Right kidney (tissue), 9 donors: ENCODE results near the gene NDUFA12.
"Not testable (repeated sequence)": the region's sequence is repeated elsewhere in the genome, so short reads cannot be mapped to it uniquely, and the experiment has no call there.

Experiments
- DNase-seq: peaks from one replicate; pipeline ENCODE4 v3.0.0-alpha.2; 2016
- long read RNA-seq, 8 donors: transcript quantifications; one replicate each; lab custom pipeline, GENCODE V29; 2026

The NDUFA12 gene
- long read RNA-seq, donor 1, transcript NDUFA12-206 (3 exons, 487 nt): minor isoform, 9 of 309 reads
- long read RNA-seq, donor 1, transcript NDUFA12-202 (2 exons, 472 nt): minor isoform, 8 of 309 reads
- long read RNA-seq, donor 1, transcript NDUFA12-201 (4 exons, 635 nt): major isoform, 201 of 309 reads
- long read RNA-seq, donor 1, partial matches to known transcripts: 86 of 309 reads
- long read RNA-seq, donor 1, other reads (novel, unspliced or antisense): 5 of 309 reads
- long read RNA-seq, donor 2, transcript NDUFA12-206 (3 exons, 487 nt): minor isoform, 7 of 155 reads
- long read RNA-seq, donor 2, transcript NDUFA12-201 (4 exons, 635 nt): major isoform, 102 of 155 reads
- long read RNA-seq, donor 2, partial matches to known transcripts: 45 of 155 reads
- long read RNA-seq, donor 2, other reads (novel, unspliced or antisense): 0 of 155 reads
- long read RNA-seq, donor 3, transcript NDUFA12-201 (4 exons, 635 nt): major isoform, 65 of 112 reads
- long read RNA-seq, donor 3, partial matches to known transcripts: 42 of 112 reads
- long read RNA-seq, donor 3, other reads (novel, unspliced or antisense): 0 of 112 reads
- long read RNA-seq, donor 4, transcript NDUFA12-201 (4 exons, 635 nt): major isoform, 123 of 193 reads
- long read RNA-seq, donor 4, partial matches to known transcripts: 59 of 193 reads
- long read RNA-seq, donor 4, other reads (novel, unspliced or antisense): 8 of 193 reads
- long read RNA-seq, donor 5, transcript NDUFA12-201 (4 exons, 635 nt): major isoform, 177 of 233 reads
- long read RNA-seq, donor 5, transcript NDUFA12-202 (2 exons, 472 nt): minor isoform, 5 of 233 reads
- long read RNA-seq, donor 5, partial matches to known transcripts: 48 of 233 reads
- long read RNA-seq, donor 5, other reads (novel, unspliced or antisense): 0 of 233 reads
- long read RNA-seq, donor 6, transcript NDUFA12-206 (3 exons, 487 nt): minor isoform, 5 of 179 reads
- long read RNA-seq, donor 6, transcript NDUFA12-201 (4 exons, 635 nt): major isoform, 115 of 179 reads
- long read RNA-seq, donor 6, partial matches to known transcripts: 55 of 179 reads
- long read RNA-seq, donor 6, other reads (novel, unspliced or antisense): 0 of 179 reads
- long read RNA-seq, donor 7, transcript NDUFA12-201 (4 exons, 635 nt): major isoform, 201 of 326 reads
- long read RNA-seq, donor 7, transcript NDUFA12-202 (2 exons, 472 nt): minor isoform, 12 of 326 reads
- long read RNA-seq, donor 7, partial matches to known transcripts: 106 of 326 reads
- long read RNA-seq, donor 7, other reads (novel, unspliced or antisense): 5 of 326 reads
- long read RNA-seq, donor 8, transcript NDUFA12-202 (2 exons, 472 nt): minor isoform, 7 of 189 reads
- long read RNA-seq, donor 8, transcript NDUFA12-201 (4 exons, 635 nt): major isoform, 127 of 189 reads
- long read RNA-seq, donor 8, partial matches to known transcripts: 53 of 189 reads
- long read RNA-seq, donor 8, other reads (novel, unspliced or antisense): 0 of 189 reads

DNA sequence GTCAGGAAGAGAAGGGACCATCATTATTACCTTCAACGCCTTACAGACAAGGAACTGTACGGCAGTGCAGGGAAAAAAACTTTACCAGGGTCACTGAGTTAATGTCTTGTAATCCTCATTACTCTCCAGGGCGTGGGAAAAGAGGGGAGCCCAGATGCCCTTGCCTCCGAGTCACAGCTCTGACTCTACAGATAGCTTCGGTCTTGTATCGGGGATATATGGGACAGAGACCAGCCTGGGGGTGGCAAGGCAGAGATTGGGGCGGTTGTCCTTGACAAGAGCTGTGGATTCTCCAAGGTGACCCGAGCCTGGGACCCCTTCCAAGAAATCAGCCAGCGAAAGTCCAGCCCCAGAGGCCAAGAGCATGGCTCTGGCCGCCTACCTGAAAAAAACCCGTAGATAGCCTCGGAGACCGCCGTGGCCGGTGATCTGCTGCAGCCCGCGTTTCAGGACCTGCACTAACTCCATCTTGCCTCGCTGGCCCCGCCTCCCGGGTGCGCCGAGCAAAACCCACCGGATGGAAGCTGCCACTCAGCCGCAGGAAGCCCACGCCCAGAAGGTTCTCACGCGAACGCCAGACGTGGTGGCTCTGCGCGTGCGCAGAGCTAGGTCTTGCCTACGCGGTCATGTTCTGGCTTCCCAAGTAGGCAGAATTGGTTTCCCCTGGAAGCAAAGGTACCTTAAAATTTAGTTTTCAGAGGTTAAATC, at the start of gene NDUFA12:
Gene NDUFA12 (minus strand): TSS at position 485 of the 708 bp plus-strand sequence. CDS start 17 bp downstream, at position 468.
- peak; percentile 84 for DNase-seq

DNA sequence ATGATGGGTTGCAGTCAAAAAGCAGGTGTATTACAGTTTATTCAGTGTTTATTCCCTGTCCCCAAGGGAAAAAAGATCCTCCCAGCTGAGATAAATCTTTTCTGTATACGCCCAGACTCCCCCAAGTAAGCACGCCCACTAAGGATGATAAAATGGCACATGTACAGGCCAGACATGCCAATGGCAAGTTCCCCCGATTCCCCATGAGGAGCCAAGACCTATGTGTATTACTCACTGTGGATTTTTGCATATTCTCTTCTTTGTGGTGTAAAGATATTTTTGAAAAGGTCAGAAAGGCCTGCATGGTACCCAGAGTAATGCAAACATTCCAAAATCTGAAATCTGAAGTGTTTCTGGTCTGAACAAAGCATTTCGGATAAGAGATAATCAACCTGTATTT, 47.7 kb upstream of the NDUFA12 start:
- no peak for DNase-seq

DNA sequence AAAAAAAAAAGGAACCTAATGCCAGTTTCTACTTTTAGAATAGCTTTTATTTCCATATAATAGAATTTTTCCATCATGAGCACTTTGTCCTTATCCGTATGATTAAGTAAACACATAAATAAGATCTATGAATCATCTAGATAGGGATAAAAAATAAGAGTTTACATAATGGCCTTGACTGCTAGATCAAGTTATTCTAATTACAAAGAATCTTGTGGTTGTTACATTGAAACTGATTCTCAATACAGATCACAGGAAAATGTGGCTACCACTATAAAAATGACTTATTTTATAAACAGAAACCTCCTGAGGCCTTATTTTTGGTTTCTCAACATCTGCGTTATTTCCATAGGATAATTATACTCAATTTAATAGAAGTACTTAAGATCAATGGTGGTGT, 34.4 kb upstream of the NDUFA12 start:
- no peak for DNase-seq

DNA sequence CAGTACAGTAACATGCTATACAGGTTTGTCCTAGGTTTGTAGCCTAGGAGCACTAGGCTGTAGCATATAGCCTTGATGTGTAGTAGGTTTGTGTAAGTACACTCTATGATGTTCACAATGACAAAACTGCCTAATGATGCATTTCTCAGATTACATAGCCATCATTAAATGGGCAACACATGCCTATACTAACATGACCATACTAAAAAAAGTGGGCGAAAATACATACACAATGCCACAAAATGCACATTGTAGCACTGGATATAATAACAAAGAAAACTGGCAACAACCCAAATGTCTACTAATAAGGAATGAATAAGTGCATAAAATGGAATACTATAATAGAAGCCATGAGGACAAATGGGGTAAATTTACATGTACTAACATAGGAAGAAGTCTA, 31.3 kb upstream of the NDUFA12 start:
- DNase-seq: no peak

DNA sequence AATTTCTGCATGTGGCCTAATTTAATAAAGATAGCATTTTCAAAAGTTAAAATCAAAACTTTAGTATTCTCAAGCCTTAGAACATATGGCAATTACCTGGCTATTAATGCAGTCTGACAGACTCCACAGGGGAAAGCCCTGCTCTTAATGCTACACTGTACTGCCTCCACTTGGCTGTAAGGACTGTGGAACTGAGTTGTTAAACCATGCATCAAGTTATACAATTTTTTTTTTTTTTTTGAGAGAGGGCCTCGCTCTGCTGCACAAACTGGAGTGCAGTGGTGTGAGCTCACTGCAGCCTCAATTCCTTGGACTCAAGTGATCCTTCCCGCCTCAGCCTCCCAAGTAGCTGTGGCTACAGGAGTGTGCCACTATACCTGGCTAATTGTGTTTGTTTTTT, 19.0 kb upstream of the NDUFA12 start:
- DNase-seq: no peak

DNA sequence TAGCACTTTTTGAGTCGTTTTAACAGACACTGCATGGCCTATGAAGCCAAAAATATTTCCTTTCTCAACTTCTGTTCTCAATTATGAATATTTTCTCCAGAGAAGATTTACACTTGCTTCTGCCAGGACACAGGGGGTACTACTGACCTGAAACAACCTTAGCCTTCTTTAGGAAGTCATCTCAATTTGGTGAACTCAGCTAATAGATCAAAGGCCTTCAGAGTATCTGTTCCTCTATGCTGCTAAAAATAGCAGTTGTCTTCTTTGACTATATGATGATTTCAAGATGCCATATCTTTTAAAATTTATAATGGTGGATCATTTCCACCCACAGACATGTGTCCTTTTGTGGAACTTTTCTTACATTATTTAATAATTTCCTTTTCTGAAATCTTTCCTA, 14.0 kb upstream of the NDUFA12 start:
- no peak for DNase-seq

DNA sequence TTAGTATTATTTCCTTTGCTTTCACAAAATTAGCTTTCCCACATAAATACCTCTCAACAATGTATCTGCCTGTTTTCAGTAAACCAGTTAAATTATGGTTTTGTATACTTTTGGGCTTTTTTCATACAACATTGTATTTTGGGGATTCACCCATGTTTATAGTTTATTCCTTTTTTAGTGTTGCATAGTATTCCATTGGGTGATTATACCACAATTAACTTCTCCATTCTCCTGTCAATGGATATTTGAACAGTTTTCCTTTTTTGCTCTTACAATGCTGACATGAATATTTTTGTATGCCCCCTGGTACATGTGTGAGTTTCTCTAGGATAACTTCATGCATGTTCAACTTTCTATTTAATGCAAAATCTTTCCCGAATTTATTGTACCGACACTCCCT, 12.6 kb upstream of the NDUFA12 start:
- DNase-seq: no peak

DNA sequence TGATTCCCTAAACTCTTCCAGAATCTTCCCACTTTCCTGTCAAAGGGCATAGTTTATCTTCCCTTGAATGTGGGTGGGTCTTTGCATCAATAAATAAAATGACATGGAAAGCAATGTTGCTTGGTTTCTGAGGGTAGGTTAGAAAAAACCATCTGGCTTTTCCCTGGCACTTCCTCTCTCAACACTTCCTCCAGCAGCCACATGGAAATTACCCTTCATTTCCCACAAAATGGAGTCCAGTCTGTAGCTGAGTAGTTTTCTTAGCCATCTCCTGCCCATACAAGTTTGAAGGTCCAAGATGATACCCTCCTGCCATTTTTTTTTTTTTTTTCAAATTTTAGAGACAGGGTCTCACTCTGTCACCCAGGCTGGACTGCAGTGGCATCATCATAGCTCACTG, 11.1 kb upstream of the NDUFA12 start:
- no peak for DNase-seq

DNA sequence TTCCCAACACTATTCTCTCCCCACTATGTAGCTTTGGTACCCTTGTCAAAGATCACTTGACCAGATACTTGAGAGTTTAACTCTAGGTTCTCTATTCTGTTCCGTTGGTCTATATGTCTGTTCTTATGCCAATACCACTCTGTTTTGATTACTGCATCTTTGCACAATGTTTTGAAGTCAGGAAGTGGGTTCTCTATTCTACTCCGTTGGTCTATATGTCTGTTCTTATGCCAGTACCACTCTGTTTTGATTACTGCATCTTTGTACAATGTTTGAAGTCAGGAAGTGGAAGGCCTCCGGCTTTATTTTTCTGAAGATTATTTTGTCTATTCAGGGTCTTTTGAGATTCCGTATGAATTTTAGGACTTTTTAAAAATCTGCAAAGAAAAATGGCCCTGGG, 2.7 kb upstream of the NDUFA12 start:
- no peak for DNase-seq

DNA sequence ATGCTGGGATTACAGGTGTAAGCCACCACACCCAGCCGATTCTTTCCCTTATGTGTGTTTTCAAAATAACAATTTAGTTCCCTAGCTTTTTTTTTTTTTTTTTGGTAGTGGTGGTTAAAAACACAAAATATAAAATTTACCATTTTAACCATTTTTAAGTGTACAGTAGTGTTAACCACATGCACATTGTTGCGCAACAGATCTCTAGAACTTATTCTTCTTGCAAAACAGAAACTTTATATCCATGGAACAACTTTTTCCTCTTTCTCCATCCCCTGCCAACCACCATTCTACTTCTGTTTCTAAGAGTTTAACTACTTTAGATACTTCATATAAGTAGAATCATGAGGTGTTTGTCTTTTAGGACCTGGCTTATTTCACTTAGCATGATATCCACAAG, 1.1 kb upstream of the NDUFA12 start:
- no peak for DNase-seq

DNA sequence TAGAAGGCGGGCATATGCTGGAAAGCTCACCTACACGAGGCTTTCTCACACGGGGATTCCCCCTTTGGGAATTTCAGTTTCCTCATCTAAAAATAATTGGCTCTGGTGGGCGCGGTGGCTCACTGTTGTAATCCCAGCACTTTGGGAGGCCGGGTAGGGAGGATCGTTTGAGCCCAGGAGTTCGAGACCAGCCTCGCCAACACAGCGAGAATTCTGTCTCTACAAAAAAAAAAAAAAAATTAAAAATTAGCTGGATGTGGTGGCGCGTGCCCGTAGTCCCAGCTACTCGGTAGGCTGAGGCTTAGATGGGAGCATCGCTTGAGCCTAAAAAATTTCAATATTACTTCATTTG, 400 bp upstream of the NDUFA12 start:
- no peak for DNase-seq

DNA sequence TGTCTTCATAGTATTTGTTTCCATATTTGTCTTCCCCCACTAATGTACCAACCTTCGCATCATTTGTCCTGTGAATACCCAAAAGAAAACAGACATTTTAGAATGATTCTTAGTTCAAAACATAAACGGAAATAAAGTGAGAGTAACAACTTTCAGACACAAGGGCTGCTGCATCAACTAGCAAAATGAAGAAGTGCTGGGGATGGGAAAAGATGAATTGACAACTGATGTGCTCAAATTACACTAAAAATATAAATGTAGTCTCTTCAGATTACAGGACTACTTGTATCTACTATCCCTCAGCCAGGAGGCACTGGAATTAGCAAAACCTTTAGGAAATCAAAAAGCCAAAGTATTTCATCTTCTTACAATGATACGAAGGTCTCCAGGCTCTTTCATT, 743 bp downstream of the NDUFA12 start:
- DNase-seq: no peak

DNA sequence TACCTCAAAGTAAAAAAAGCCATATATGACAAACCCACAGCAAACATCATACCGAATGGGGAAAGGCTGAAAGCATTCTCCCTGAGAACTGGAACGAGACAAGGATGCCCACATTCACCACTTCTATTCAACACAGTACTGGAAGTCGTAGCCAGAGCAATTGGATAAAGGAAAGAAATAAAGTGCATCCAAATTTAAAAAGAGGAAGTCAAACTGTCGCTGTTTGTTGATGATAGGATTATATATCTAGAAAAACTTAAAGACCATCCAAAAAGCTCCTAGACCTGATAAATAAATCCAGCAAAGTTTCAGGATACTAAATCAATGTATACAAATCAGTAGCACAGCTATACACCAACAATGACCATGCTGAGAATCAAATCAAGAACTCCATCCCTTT, 5.2 kb downstream of the NDUFA12 start:
- no peak for DNase-seq

DNA sequence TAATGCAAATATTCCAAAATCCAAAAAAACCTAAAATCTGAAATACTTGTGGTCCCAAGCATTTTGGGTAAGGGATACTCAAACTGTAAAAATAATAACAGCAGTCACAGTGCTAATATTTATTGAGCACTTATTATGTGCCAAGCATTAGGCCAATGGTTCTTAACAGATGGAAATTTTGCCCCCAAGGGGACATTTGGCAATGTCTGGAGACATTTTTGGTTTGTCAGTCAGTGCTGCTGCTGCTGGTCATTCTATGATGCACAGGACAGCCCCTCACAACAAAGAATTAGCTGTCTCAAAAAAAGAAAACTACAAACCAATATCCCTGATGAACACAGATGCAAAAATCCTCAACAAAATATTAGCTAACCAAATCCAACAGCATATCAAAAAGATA, 5.8 kb downstream of the NDUFA12 start:
- no peak for DNase-seq

DNA sequence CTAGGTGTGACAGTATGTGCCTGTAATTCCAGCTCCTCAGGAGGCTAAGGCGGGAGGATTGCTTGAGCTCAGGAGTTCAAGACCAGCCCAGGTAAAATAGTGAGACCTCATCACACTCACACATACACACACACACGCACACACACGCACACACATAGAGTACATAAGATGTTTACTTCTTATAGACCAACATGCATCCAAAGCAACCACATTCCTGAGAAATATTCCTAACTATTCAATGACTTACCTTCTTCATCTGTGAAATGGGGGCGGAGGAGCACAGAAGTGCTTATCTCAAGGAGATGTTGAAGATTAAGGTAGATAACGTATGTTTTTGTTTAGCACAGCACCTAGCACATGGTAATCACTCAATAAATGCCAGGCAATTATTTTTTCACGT, 6.4 kb downstream of the NDUFA12 start:
- DNase-seq: no peak

DNA sequence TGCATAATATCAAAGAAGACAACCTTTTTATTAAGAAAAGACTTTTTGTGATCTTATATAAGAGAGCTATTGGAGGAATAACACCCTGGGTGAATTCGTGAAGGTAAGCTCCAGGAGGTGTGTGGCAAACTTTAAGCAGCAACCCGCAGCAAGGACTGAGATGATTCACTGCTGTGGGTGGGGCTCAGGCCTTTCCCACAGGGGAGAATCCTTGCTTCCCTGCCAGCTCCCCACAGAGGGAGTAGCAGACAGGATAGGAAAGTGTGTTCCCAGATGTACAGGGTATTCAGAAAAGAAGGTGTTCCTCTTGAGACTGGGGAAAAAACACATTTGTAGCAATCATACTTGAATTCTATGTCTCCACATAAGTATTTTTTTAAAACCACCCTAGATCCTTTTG, 9.2 kb downstream of the NDUFA12 start:
- no peak for DNase-seq

DNA sequence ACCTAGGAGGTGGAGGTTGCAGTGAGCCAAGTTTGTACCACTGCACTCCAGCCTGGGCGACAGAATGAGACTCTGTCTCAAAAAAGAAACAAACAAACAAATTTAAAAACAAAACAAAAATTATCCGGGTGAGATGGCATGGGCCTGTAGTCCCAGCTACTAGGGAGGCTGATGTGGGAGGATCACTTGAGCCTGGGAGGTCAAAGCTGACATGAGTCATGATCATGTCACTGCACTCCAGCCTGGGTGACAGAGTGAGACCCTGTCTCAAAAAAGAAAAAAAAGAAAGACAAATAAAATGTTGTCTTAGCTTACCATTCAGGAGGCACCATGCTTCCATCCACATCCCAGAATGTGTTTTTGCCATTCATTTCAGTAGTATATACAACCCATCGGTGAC, 9.6 kb downstream of the NDUFA12 start:
- not testable (repeated sequence) for DNase-seq

DNA sequence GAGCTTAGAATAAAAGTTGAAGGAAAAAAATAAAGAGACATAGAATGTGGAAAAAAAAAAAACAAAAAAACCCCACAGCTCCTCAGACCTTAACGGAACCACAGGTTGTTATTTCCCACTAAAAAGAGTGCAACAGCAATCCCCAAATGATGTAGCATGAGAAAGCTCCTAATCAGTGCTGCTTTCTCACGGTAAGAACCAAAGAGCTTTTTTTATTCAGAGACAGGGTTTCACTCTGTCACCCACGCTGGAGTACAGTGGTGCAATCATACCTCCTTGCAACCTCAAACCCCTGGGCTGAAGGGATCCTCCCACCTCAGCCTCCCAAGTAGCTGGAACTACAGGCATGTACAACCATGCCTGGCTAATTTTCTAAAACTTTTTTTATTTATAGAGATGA, 13.3 kb downstream of the NDUFA12 start:
- DNase-seq: no peak

DNA sequence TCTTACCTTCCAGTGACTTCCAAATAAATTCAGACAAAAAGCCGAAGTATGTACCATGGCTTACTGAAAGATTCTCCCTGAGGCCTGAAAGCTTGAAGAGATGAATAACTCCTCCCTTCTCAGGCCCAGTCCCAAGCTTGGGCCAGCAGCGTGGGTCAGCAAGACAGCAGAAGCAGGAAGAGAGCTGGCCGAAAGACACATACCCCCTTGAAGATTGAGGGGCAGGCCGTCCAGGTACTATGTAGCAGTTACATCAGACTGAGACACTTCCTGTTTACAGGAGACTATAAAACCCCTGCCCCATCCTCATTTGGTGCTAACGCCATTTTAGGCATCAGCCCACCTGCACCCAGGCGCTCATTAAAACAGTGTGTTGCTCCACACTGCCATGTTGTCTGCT, 15.0 kb downstream of the NDUFA12 start:
- DNase-seq: no peak

DNA sequence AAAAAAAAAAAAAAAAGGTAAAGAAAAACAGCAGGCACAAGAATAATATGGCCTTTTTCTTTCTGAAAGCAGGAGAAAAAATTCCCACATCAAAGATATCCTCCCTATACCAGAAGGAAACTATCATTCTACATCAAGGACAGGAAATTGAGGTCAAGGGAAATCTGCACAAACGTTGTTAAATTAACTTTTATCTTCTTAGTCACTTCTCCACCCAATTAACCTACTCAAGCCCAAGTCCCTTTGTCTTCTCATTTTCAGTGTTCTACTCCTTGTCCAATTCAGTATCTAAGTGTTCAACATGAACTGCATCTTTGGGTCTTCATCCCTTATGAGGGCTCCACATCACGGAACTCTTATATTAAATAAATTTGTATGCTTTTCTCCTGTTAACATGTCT, 15.7 kb downstream of the NDUFA12 start:
- no peak for DNase-seq

DNA sequence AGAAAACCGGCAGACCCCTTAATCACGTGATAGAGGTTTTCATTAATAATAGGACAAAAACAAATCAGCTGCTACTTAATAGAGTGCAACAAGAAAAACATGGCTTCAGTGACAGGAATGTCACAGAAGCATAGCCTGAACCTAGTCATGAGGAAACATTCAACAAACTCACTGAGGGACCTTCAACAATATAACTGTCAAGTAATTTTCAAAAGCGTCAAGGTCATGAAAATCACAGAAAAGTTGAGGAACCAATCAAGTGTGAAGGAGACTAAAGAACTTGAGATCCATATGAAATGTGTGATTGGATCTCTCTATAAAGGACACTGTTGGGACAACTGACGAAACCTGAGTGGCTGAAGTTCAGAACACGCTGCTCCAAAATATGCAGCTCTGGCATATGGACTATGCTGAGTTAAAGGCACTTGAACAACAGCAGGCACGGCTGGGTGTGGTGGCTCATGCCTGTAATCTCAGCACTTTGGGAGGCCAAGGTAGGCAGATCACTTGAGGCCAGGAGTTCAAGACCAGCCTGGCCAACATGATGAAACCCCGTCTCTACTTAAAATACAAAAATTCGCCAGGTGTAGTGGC, 16.3 kb downstream of the NDUFA12 start:
- no peak for DNase-seq
